Measurements from ENCODE around the gene PDE3B.

- no peak for TF ChIP-seq POLR2A (IDR thresholded peaks at IDR 0.05)
- TF ChIP-seq CTCF (IDR thresholded peaks at IDR 0.05 in 8 of 11, conservative IDR thresholded peaks at IDR 0.05 in 3 of 11) = no peak
- no peak for TF ChIP-seq POLR2AphosphoS5 (IDR thresholded peaks at IDR 0.05)
These were observed 112.7 kb downstream of the PDE3B start for GRCh38 chr11:14756349-14756748.
